Measurements from ENCODE around the gene HOXD9. TPM values are rescaled to one million over a fixed set of nuclear protein-coding genes. Genes with fewer than 3 reads are reported as not detected.

Gene HOXD9
- total RNA-seq, 2 experiments from 2014 or later = not detected

- no peak for ATAC-seq (ENCODE audit: poor library complexity)
- POLR2A ChIA-PET = interaction anchor here (0.7 to 2.4 kb wide), 5 partner anchors 10 to 61 kb away, joined by 3 to 8 read pairs (median 3); no protein-coding TSS in a partner anchor
- no peaks in the 10 kb centered on the region for H3K9me3 Mint-ChIP-seq
Measured at GRCh38 chr2:176110415-176111308, 11.9 kb upstream of the HOXD9 start.

DNA sequence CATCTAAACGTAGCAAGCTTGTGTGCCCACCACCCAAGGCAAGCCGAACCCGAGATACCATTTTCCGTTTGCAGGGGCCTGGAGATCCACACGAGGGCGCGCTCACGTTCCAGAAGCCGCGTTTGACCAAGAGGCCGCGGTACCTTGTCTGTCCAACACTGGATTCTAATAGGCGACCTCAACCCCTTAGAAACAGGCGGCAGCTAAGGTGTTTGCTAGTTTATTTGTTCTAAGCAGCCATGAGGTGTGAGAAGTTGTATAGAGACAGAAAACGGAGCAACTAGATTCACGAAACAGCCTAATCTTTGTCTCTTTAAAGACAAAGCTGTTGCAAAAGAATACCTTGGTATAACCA is 11.2 kb upstream of the HOXD9 start:
- Histone ChIP-seq H3K9me3 (ENCODE audit: control insufficient read depth in 1 of 2, insufficient read depth in 1 of 2, low read length in 2 of 2) (peaks cover 13 to 65% of the 10 kb centered on the region in 2 experiments), H3K27me3 (ENCODE audit: control insufficient read depth in 1 of 2, insufficient read depth in 2 of 2, low read length in 2 of 2) (peaks cover 88 to 93% of the 10 kb centered on the region in 2 experiments), H3K4me3 (ENCODE audit: low read length) (no peak overlapping the region), H3K4me1 (ENCODE audit: insufficient read depth, low read length) (peaks cover 21% of the 10 kb centered on the region), H3K27ac (ENCODE audit: low read depth in 1 of 2, low read length in 2 of 2) (no peak overlapping the region), H3K36me3 (ENCODE audit: insufficient read depth, low read length) (no peaks in the 10 kb centered on the region)
- ATAC-seq (ENCODE audit: poor library complexity) (no peak), DNase-seq (no peak)
- ChIA-PET CTCF (interaction anchor here (0.9 to 1.8 kb wide), 3 partner anchors 10 to 16 kb away, joined by 3 to 6 read pairs (median 3); no protein-coding TSS in a partner anchor), POLR2A (interaction anchor here (0.7 to 2.4 kb wide), 3 partner anchors 9 to 15 kb away, joined by 3 to 8 read pairs (median 4); no protein-coding TSS in a partner anchor)
- peaks cover 7% of the 10 kb centered on the region for H3K36me3 Mint-ChIP-seq (ENCODE audit: low read depth)
- H3K9me3 Mint-ChIP-seq = no peaks in the 10 kb centered on the region
- TF ChIP-seq, protein P1, sequence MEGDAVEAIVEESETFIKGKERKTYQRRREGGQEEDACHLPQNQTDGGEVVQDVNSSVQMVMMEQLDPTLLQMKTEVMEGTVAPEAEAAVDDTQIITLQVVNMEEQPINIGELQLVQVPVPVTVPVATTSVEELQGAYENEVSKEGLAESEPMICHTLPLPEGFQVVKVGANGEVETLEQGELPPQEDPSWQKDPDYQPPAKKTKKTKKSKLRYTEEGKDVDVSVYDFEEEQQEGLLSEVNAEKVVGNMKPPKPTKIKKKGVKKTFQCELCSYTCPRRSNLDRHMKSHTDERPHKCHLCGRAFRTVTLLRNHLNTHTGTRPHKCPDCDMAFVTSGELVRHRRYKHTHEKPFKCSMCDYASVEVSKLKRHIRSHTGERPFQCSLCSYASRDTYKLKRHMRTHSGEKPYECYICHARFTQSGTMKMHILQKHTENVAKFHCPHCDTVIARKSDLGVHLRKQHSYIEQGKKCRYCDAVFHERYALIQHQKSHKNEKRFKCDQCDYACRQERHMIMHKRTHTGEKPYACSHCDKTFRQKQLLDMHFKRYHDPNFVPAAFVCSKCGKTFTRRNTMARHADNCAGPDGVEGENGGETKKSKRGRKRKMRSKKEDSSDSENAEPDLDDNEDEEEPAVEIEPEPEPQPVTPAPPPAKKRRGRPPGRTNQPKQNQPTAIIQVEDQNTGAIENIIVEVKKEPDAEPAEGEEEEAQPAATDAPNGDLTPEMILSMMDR (IDR thresholded peaks at IDR 0.05) = no peak
- H3K4me1 Mint-ChIP-seq (ENCODE audit: low read depth) = peaks cover 18% of the 10 kb centered on the region
- no peak overlapping the region for H3K4me3 Mint-ChIP-seq
- intact Hi-C loops (cut with DNase I, micrococcal nuclease) = loop anchor here in 1 of 2 experiments (2.0 to 5.0 kb wide), 2 partner anchors 14 to 34 kb away; no protein-coding TSS in a partner anchor
- H3K27ac Mint-ChIP-seq = no peak overlapping the region
- H3K27me3 Mint-ChIP-seq = peaks cover 89% of the 10 kb centered on the region

More at GRCh38 chr2:176110415-176111308, 11.9 kb upstream of the HOXD9 start:
- intact Hi-C loops (cut with DNase I, micrococcal nuclease) = loop anchor here in 1 of 2 experiments (2.0 to 5.0 kb wide), 2 partner anchors 14 to 33 kb away; no protein-coding TSS in a partner anchor
- Mint-ChIP-seq H3K4me3 (no peak overlapping the region), H3K36me3 (ENCODE audit: low read depth) (peaks cover 7% of the 10 kb centered on the region), H3K27ac (no peak overlapping the region), H3K27me3 (peaks cover 89% of the 10 kb centered on the region), H3K4me1 (ENCODE audit: low read depth) (peaks cover 24% of the 10 kb centered on the region)
- TF ChIP-seq, protein P1 (IDR thresholded peaks at IDR 0.05) = no peak
- no peak overlapping the region for H3K4me3 ChIP-seq (ENCODE audit: low read length)
- CTCF ChIA-PET = interaction anchor here (0.9 to 1.8 kb wide), 3 partner anchors 9 to 16 kb away, joined by 3 to 6 read pairs (median 3); no protein-coding TSS in a partner anchor
- peaks cover 22% of the 10 kb centered on the region for H3K4me1 ChIP-seq (ENCODE audit: insufficient read depth, low read length)
- H3K9me3 ChIP-seq (ENCODE audit: control insufficient read depth in 1 of 2, insufficient read depth in 1 of 2, low read length in 2 of 2) = peaks cover 13 to 65% of the 10 kb centered on the region in 2 experiments
- no peak for DNase-seq
- no peaks in the 10 kb centered on the region for H3K36me3 ChIP-seq (ENCODE audit: insufficient read depth, low read length)
- H3K27me3 ChIP-seq (ENCODE audit: control insufficient read depth in 1 of 2, insufficient read depth in 2 of 2, low read length in 2 of 2) = peaks cover 87 to 93% of the 10 kb centered on the region in 2 experiments
- H3K27ac ChIP-seq (ENCODE audit: low read depth in 1 of 2, low read length in 2 of 2) = no peak overlapping the region

GRCh38 chr2:176111846-176112374 is 10.6 kb upstream of the HOXD9 start:
- Mint-ChIP-seq H3K36me3 (ENCODE audit: low read depth) (peaks cover 9% of the 10 kb centered on the region), H3K4me3 (peak overlapping the region; percentile 20), H3K27ac (no peak overlapping the region), H3K27me3 (peaks cover 92% of the 10 kb centered on the region), H3K4me1 (ENCODE audit: low read depth) (peaks cover 15% of the 10 kb centered on the region), H3K9me3 (no peaks in the 10 kb centered on the region)
- no peak overlapping the region for H3K27ac ChIP-seq (ENCODE audit: low read depth in 1 of 2, low read length in 2 of 2)
- intact Hi-C loops (cut with DNase I, micrococcal nuclease) = loop anchor here in 1 of 2 experiments (2.0 to 5.0 kb wide), 2 partner anchors 15 to 35 kb away; no protein-coding TSS in a partner anchor
- ATAC-seq (ENCODE audit: poor library complexity) (no peak), DNase-seq (no peak)
- H3K36me3 ChIP-seq (ENCODE audit: insufficient read depth, low read length) = no peaks in the 10 kb centered on the region
- peaks cover 13 to 65% of the 10 kb centered on the region in 2 experiments for H3K9me3 ChIP-seq (ENCODE audit: control insufficient read depth in 1 of 2, insufficient read depth in 1 of 2, low read length in 2 of 2)
- H3K27me3 ChIP-seq (ENCODE audit: control insufficient read depth in 1 of 2, insufficient read depth in 2 of 2, low read length in 2 of 2) = peaks cover 89 to 94% of the 10 kb centered on the region in 2 experiments
- H3K4me3 ChIP-seq (ENCODE audit: low read length) = no peak overlapping the region
- ChIA-PET CTCF (interaction anchor here (1.7 kb wide), 1 partner anchor 15 kb away, joined by 4 read pairs; no protein-coding TSS in a partner anchor), POLR2A (no interaction called here)
- peaks cover 17% of the 10 kb centered on the region for H3K4me1 ChIP-seq (ENCODE audit: insufficient read depth, low read length)
- TF ChIP-seq, protein P1 (IDR thresholded peaks at IDR 0.05) = no peak

Data from CD4-positive, alpha-beta T cell (primary cell).